H1 (cell line): ENCODE measurements around the gene COL4A2. TPM values are rescaled to one million over a fixed set of nuclear protein-coding genes. Genes with fewer than 3 reads are reported as not detected.

Experiments
- CTCF ChIA-PET: fragments of 300-600 bp; sonication (Branson Sonifier 250); formaldehyde crosslinking; loops from one replicate; lab custom pipeline; 2021; ENCODE audit not compliant: partially characterized antibody; lab: Charles Lee
- POLR2A ChIA-PET: fragments of 300-600 bp; sonication (Branson Sonifier 250); formaldehyde crosslinking; loops from one replicate; lab custom pipeline; 2021; ENCODE audit warnings: inconsistent platforms; ENCODE audit not compliant: partially characterized antibody; lab: Charles Lee
- DNase-seq, 2 experiments: peaks; one replicate each; pipeline versions ENCODE4 v3.0.0 to v3.0.0-alpha.2; 2010 to 2022; ENCODE audit warnings: low spot score in 2 of 2, low read depth in 1 of 2, mixed read lengths in 1 of 2
- FAIRE-seq: peaks from 2 replicates; lab custom pipeline; 2011; peaks lifted over from hg19 to GRCh38; lab: Jason Lieb, UNC
- H2AFZ ChIP-seq: 2 replicates; pipeline ENCODE4 v1.8.1; 2012; ENCODE audit warnings: low read length, inconsistent platforms
- H2AK5ac ChIP-seq: 2 replicates; pipeline ENCODE4 v1.6.1; 2013; ENCODE audit warnings: low read depth, low read length
- H2BK120ac ChIP-seq: replicated peaks from 2 replicates; pipeline ENCODE3; 2013; ENCODE audit warnings: low read depth, low read length, inconsistent platforms
- H2BK12ac ChIP-seq: 2 replicates; pipeline ENCODE4 v1.6.1; 2013; ENCODE audit warnings: low read depth, low read length
- H2BK15ac ChIP-seq: 2 replicates; pipeline ENCODE4 v1.6.1; 2013; ENCODE audit warnings: low read length
- H2BK20ac ChIP-seq: 2 replicates; pipeline ENCODE4 v1.6.1; 2013; ENCODE audit warnings: low read length
- H2BK5ac ChIP-seq: 2 replicates; pipeline ENCODE4 v1.6.1; 2013; ENCODE audit warnings: low read depth, low read length
- H3K14ac ChIP-seq: 2 replicates; pipeline ENCODE4 v1.6.1; 2013; ENCODE audit warnings: inconsistent platforms; ENCODE audit not compliant: insufficient read length
- H3K18ac ChIP-seq: 2 replicates; pipeline ENCODE4 v1.6.1; 2013; ENCODE audit warnings: low read length; ENCODE audit errors: extremely low read depth
- H3K23ac ChIP-seq: 2 replicates; pipeline ENCODE4 v1.6.1; 2013; ENCODE audit warnings: inconsistent platforms; ENCODE audit not compliant: insufficient read length
- H3K23me2 ChIP-seq: 2 replicates; pipeline ENCODE4 v1.6.1; 2013; ENCODE audit warnings: low read depth, low read length
- H3K27ac ChIP-seq: 2 replicates; pipeline ENCODE4 v1.6.1; 2011; ENCODE audit warnings: low read depth, low read length, inconsistent platforms
- H3K27me3 ChIP-seq, 4 experiments: replicated peaks in 1 of 4; 1 replicate in 1 of 4; 2 replicates in 3 of 4; pipeline versions ENCODE4 v1.6.1 to v1.8.1; 2011 to 2013; ENCODE audit warnings: low read length in 3 of 4, mild to moderate bottlenecking in 3 of 4, inconsistent platforms in 2 of 4, mixed read lengths in 2 of 4, moderate library complexity in 1 of 4; ENCODE audit not compliant: control insufficient read depth in 3 of 4, insufficient read depth in 3 of 4; ENCODE audit errors: extremely low read depth in 1 of 4
- H3K36me3 ChIP-seq, 4 experiments: 2 replicates each; pipeline versions ENCODE4 v1.6.1 to v1.8.1; 2011 to 2013; ENCODE audit warnings: mild to moderate bottlenecking in 4 of 4, low read length in 3 of 4, moderate library complexity in 2 of 4, control low read depth in 1 of 4, inconsistent platforms in 1 of 4; ENCODE audit not compliant: insufficient read depth in 4 of 4, control insufficient read depth in 2 of 4
- H3K4ac ChIP-seq: replicated peaks from 2 replicates; pipeline ENCODE3; 2013; ENCODE audit warnings: low read length, low read depth, mixed read lengths, inconsistent platforms; ENCODE audit not compliant: insufficient read length
- H3K4me1 ChIP-seq, 4 experiments: replicated peaks in 1 of 4; 1 replicate in 1 of 4; 2 replicates in 3 of 4; pipeline versions ENCODE4 v1.6.1 to v1.8.1; 2011 to 2013; ENCODE audit warnings: low read length in 3 of 4, inconsistent platforms in 2 of 4, mixed read lengths in 1 of 4; ENCODE audit not compliant: insufficient read depth in 4 of 4, control insufficient read depth in 3 of 4
- H3K4me2 ChIP-seq, 2 experiments: 2 replicates each; pipeline versions ENCODE4 v1.6.1 to v1.8.1; 2011 to 2013; ENCODE audit warnings: low read depth in 2 of 2, low read length in 2 of 2, control low read depth in 1 of 2, inconsistent platforms in 1 of 2, mild to moderate bottlenecking in 1 of 2; ENCODE audit not compliant: insufficient read depth in 1 of 2
- H3K4me3 ChIP-seq, 4 experiments: fragments of 200-600, 300-600 bp in 1 of 4; sonication (generic), shearing (Covaris generic), sonication (Bioruptor Twin) in 1 of 4; 2 replicates each; pipeline versions ENCODE4 v1.5.1 to v1.8.1; 2011 to 2016; ENCODE audit warnings: low read length in 4 of 4, low read depth in 3 of 4, control low read depth in 2 of 4, inconsistent platforms in 2 of 4, mild to moderate bottlenecking in 2 of 4, mixed read lengths in 1 of 4, moderate library complexity in 1 of 4; ENCODE audit not compliant: insufficient read depth in 2 of 4; ENCODE audit errors: extremely low read depth in 1 of 4
- H3K56ac ChIP-seq: replicated peaks from 2 replicates; pipeline ENCODE3; 2013; ENCODE audit warnings: low read depth, mild to moderate bottlenecking, mixed read lengths, low read length, inconsistent platforms; ENCODE audit not compliant: insufficient read length
- H3K79me1 ChIP-seq: 2 replicates; pipeline ENCODE4 v1.6.1; 2013; ENCODE audit warnings: low read depth, low read length, control low read depth
- H3K79me2 ChIP-seq, 2 experiments: 2 replicates each; pipeline versions ENCODE4 v1.6.1 to v1.8.1; 2012 to 2013; ENCODE audit warnings: low read length in 2 of 2, mild to moderate bottlenecking in 2 of 2, inconsistent platforms in 1 of 2; ENCODE audit not compliant: insufficient read depth in 2 of 2, control insufficient read depth in 1 of 2
- H3K9ac ChIP-seq, 4 experiments: replicated peaks in 1 of 4; 1 replicate in 1 of 4; 2 replicates in 3 of 4; pipeline versions ENCODE4 v1.6.1 to v1.8.1; 2011 to 2013; ENCODE audit warnings: low read depth in 3 of 4, low read length in 3 of 4, control low read depth in 2 of 4, mild to moderate bottlenecking in 2 of 4, moderate library complexity in 2 of 4, inconsistent platforms in 1 of 4; ENCODE audit errors: extremely low read depth in 1 of 4
- H3K9me3 ChIP-seq, 2 experiments: 2 replicates each; pipeline versions ENCODE4 v1.6.1 to v1.8.1; 2012 to 2013; ENCODE audit warnings: mild to moderate bottlenecking in 2 of 2, moderate library complexity in 2 of 2, control low read depth in 1 of 2, inconsistent platforms in 1 of 2, low read depth in 1 of 2, low read length in 1 of 2, mixed read lengths in 1 of 2; ENCODE audit not compliant: insufficient read depth in 2 of 2
- H4K20me1 ChIP-seq, 2 experiments: replicated peaks in 1 of 2; 2 replicates each; pipeline versions ENCODE3 to v1.8.1; 2011 to 2013; ENCODE audit warnings: inconsistent platforms in 2 of 2, low read length in 2 of 2, mild to moderate bottlenecking in 1 of 2; ENCODE audit not compliant: insufficient read depth in 2 of 2, control insufficient read depth in 1 of 2
- H4K5ac ChIP-seq: 2 replicates; pipeline ENCODE4 v1.6.1; 2013; ENCODE audit warnings: low read length, low read depth, mixed read lengths, inconsistent platforms; ENCODE audit not compliant: insufficient read length
- H4K8ac ChIP-seq: 2 replicates; pipeline ENCODE4 v1.8.0; 2013; ENCODE audit warnings: mild to moderate bottlenecking, moderate library complexity, low read length, inconsistent platforms; ENCODE audit not compliant: insufficient read depth; ENCODE audit errors: extremely low read depth
- H4K91ac ChIP-seq: replicated peaks from 2 replicates; pipeline ENCODE3; 2013; ENCODE audit warnings: low read length, mixed read lengths, inconsistent platforms; ENCODE audit not compliant: insufficient read length
- CHD2 ChIP-seq: IDR thresholded peaks from 2 replicates; pipeline ENCODE4 v1.6.1; 2012; ENCODE audit warnings: low read length, improper control_type of control experiment
- HDAC2 ChIP-seq, 2 experiments: fragments of 300-600 bp in 1 of 2; sonication (generic) in 1 of 2; IDR thresholded peaks; 2 replicates each; pipeline ENCODE4 v1.6.1; 2011 to 2012; ENCODE audit warnings: low read depth in 2 of 2, low read length in 2 of 2, mild to moderate bottlenecking in 2 of 2, moderate library complexity in 2 of 2, borderline replicate concordance in 1 of 2, inconsistent platforms in 1 of 2
- JUN ChIP-seq: IDR thresholded peaks from 2 replicates; pipeline ENCODE4 v1.6.1; 2011; ENCODE audit warnings: low read depth, mild to moderate bottlenecking, improper control_type of control experiment, low read length
- KDM4A ChIP-seq: IDR thresholded peaks from one replicate; pipeline ENCODE4 v1.7.1; 2012; ENCODE audit warnings: low read depth, mild to moderate bottlenecking, moderate library complexity, low read length, inconsistent platforms; ENCODE audit not compliant: severe bottlenecking
- RBBP5 ChIP-seq: IDR thresholded peaks from 2 replicates; pipeline ENCODE4 v1.7.1; 2012; ENCODE audit warnings: low read depth, mild to moderate bottlenecking, inconsistent platforms, low read length, moderate library complexity, borderline replicate concordance
- SAP30 ChIP-seq: fragments of 300-600 bp; sonication (generic); IDR thresholded peaks from 2 replicates; pipeline ENCODE4 v1.7.1; 2012; ENCODE audit warnings: low read length, moderate library complexity, mild to moderate bottlenecking, inconsistent platforms; ENCODE audit not compliant: insufficient read depth, insufficient replicate concordance
- SIN3A ChIP-seq, 2 experiments: IDR thresholded peaks in 1 of 2; conservative IDR thresholded peaks in 1 of 2; 2 replicates each; pipeline ENCODE4 v1.6.1; 2011 to 2012; ENCODE audit warnings: low read length in 2 of 2, improper control_type of control experiment in 1 of 2, low read depth in 1 of 2, mild to moderate bottlenecking in 1 of 2
- SIRT6 ChIP-seq: IDR thresholded peaks from one replicate; pipeline ENCODE4 v1.7.1; 2012; ENCODE audit warnings: low read length, inconsistent platforms
- TCF12 ChIP-seq: IDR thresholded peaks from 2 replicates; pipeline ENCODE4 v1.6.1; 2011; ENCODE audit warnings: low read depth, mild to moderate bottlenecking, low read length
- WGBS, 2 experiments: shearing (Covaris generic) in 1 of 2; methylation state at CpG; one replicate each; pipeline versions ENCODE4 v1.1.6 to v1.1.7; 2013 to 2015; ENCODE audit warnings: low lambda C conversion rate in 2 of 2, mixed read lengths in 2 of 2, inconsistent platforms in 1 of 2, low coverage in 1 of 2, missing lambda C conversion rate in 1 of 2; ENCODE audit not compliant: insufficient replicate concordance in 2 of 2, insufficient coverage in 1 of 2, insufficient read length in 1 of 2; ENCODE audit errors: extremely low coverage in 1 of 2, missing lambda C conversion rate in 1 of 2; 5-methylcytosine and 5-hydroxymethylcytosine counted together
- polyA plus RNA-seq, 7 experiments: library from polyadenylated mRNA; depleted of rRNA in 3 of 7; stranded (reverse) in 5 of 7; unstranded in 2 of 7; fragments of >200 nt in 5 of 7; fragments of 200-250 nt in 2 of 7; gene quantifications; 1 replicate in 5 of 7; 2 replicates in 1 of 7; 4 replicates in 1 of 7; pipeline versions ENCODE4 v1.2.1 to v1.2.3, GENCODE V29; 2011 to 2013; ENCODE audit warnings: missing spikeins in 2 of 7, mixed read lengths in 2 of 7
- total RNA-seq: library from RNA; stranded (reverse); fragmentation: NEBNext Ultra II Directional; extraction: Animal tissue kit (Norgen Biotek cat#: 25700); gene quantifications from 2 replicates; pipeline ENCODE4 v1.2.1, GENCODE V29; 2021
- TF ChIP-seq, protein P1 (sequence below): IDR thresholded peaks from 2 replicates; pipeline ENCODE4 v1.6.1; 2012; ENCODE audit warnings: inconsistent platforms

The COL4A2 gene
- total and polyA plus RNA-seq, 2 of the 8 experiments (the other 6 are each of a cell fraction or from before 2014, with no cell fraction given) = 80.4 to 87.3 TPM

DNA sequence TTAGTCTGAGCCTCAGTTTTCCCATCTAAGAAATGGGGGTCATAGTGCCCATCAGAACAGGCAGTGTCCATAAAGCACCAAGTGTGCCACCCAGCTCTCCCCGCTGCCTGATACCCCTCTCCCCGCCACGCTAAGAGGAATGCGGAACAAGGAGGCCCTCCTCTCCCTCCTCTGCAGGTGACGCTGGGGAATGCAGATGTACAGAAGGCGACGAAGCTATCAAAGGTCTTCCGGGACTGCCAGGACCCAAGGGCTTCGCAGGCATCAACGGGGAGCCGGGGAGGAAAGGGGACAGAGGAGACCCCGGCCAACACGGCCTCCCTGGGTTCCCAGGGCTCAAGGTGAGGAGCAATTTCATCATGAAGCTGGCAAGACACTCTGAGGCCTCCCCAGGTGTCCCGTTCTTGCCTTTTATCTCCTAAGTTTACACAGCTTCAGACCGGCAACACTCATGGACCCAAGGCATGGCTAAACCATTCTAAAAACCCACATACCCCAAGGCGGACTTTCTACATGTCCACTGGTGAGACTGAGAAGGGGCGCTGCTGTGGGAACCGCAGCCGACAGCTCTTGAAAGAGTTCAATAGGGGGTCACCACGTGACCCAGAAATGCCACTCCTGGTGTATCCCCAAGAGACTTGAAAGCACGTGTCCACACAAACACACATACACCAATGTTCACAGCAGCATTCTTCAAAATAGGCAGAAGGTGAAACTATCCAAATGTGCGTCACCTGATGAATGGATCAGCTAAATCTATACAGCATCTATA is 151.7 kb downstream of the COL4A2 start:
- peaks cover 0 to 5% (median under 1%) of the 10 kb centered on the region in 4 experiments; a peak in 4 of 7 replicates for H3K4me1 ChIP-seq
- H4K91ac ChIP-seq = no peak overlapping the region
- H4K20me1 ChIP-seq = peaks cover 0 to 2% of the 10 kb centered on the region in 2 experiments
- H3K23me2 ChIP-seq = no peaks in the 10 kb centered on the region
- no peaks in the 10 kb centered on the region for H3K79me1 ChIP-seq
- CTCF ChIA-PET = interaction anchor here (0.9 to 1.5 kb wide), 4 partner anchors 42 to 225 kb away, joined by 3 to 5 read pairs (median 4); no protein-coding TSS in a partner anchor
- H3K4ac ChIP-seq = no peak overlapping the region
- no peak overlapping the region for H2AFZ ChIP-seq
- H3K27ac ChIP-seq = no peak overlapping the region
- H3K9me3 ChIP-seq = no peaks in the 10 kb centered on the region
- TF ChIP-seq, protein P1, sequence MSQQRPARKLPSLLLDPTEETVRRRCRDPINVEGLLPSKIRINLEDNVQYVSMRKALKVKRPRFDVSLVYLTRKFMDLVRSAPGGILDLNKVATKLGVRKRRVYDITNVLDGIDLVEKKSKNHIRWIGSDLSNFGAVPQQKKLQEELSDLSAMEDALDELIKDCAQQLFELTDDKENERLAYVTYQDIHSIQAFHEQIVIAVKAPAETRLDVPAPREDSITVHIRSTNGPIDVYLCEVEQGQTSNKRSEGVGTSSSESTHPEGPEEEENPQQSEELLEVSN = no peak
- TF ChIP-seq HDAC2 (IDR thresholded peaks at IDR 0.05; ENCODE audit: borderline replicate concordance in 1 of 2, low read depth in 2 of 2, low read length in 2 of 2) (no peak), RBBP5 (no peak), JUN (no peak), SIRT6 (no peak), TCF12 (no peak), CHD2 (no peak), SAP30 (no peak), KDM4A (no peak), SIN3A (conservative IDR thresholded peaks at IDR 0.05 in 1 of 2, IDR thresholded peaks at IDR 0.05 in 1 of 2; ENCODE audit: low read depth in 1 of 2, low read length in 2 of 2) (no peak)
- FAIRE-seq (no peak), DNase-seq (no peak)
- H3K23ac ChIP-seq = no peak overlapping the region
- H3K79me2 ChIP-seq = no peaks in the 10 kb centered on the region
- no peak overlapping the region for H3K9ac ChIP-seq
- POLR2A ChIA-PET = interaction anchor here (0.9 to 1.2 kb wide), 2 partner anchors 17 to 103 kb away, joined by 3 to 4 read pairs; partner anchors contain the start of gene RAB20
- H3K14ac ChIP-seq = no peak overlapping the region
- peak overlapping the region; percentile 4; the same call in 1 of the 2 replicates for H4K8ac ChIP-seq
- no peaks in the 10 kb centered on the region for H3K27me3 ChIP-seq
- no peak overlapping the region for H3K4me2 ChIP-seq
- no peak overlapping the region for H2BK20ac ChIP-seq
- 83% methylated on average over 22 of the region's 22 CpGs; no CpG with 5 or more reads in 1 of the 2 experiments for WGBS, 2 experiments
- H3K36me3 ChIP-seq = peaks cover 0 to 4% (median 2%) of the 10 kb centered on the region in 4 experiments; a peak in 5 of 8 replicates
- no peak overlapping the region for H2BK12ac ChIP-seq
- H3K56ac ChIP-seq = no peak overlapping the region
- no peak overlapping the region for H2BK15ac ChIP-seq
- H2BK120ac ChIP-seq = no peak overlapping the region
- no peak overlapping the region for H3K18ac ChIP-seq
- H4K5ac ChIP-seq = no peak overlapping the region
- H2AK5ac ChIP-seq = no peak overlapping the region; the same call in 1 of the 2 replicates
- no peak overlapping the region for H3K4me3 ChIP-seq
- H2BK5ac ChIP-seq = peak overlapping the region; percentile 69; the same call in 1 of the 2 replicates
